ENCODE results near the gene TLCD1.

- TF ChIP-seq POLR2A (IDR thresholded peaks at IDR 0.05) (no peak), EP300 (IDR thresholded peaks at IDR 0.05) (no peak)
Observed at GRCh38 chr17:28725660-28726225, 290 bp downstream of the TLCD1 start.
